Endothelial cell of umbilical vein (primary cell): ENCODE results near the gene DUS2.
"Not testable (repeated sequence)": the region's sequence is repeated elsewhere in the genome, so short reads cannot be mapped to it uniquely, and the experiment has no call there.

Experiments used
- CTCF ChIP-seq, 2 donors: IDR thresholded peaks; 1 replicate in 1 of 2; 2 replicates in 1 of 2; pipeline ENCODE4 v1.5.1; 2011; ENCODE audit warnings: low read length in 2 of 2, mild to moderate bottlenecking in 2 of 2, moderate library complexity in 2 of 2, control low read depth in 1 of 2, inconsistent platforms in 1 of 2, low read depth in 1 of 2; ENCODE audit not compliant: insufficient read depth in 1 of 2; ENCODE audit errors: extremely low read depth in 1 of 2
- JUN ChIP-seq: IDR thresholded peaks from 2 replicates; pipeline ENCODE4 v1.6.1; 2011; ENCODE audit warnings: borderline replicate concordance, low read depth; ENCODE audit not compliant: insufficient read length, insufficient read depth

GRCh38 chr16:68107230-68107928 lies 84.3 kb downstream of the DUS2 start:
- TF ChIP-seq CTCF (IDR thresholded peaks at IDR 0.05; ENCODE audit: extremely low read depth in 1 of 2, insufficient read depth in 1 of 2, low read depth in 1 of 2, low read length in 2 of 2); JUN: not testable (repeated sequence)
